Measurements from ENCODE around the gene PTPRN2. TPM values are rescaled to one million over a fixed set of nuclear protein-coding genes. Genes with fewer than 3 reads are reported as not detected.

PTPRN2 gene
- total and polyA plus RNA-seq, 2 of the 8 experiments (the other 6 are each of a cell fraction or from before 2014, with no cell fraction given): 2.6 to 4.5 TPM

DNA sequence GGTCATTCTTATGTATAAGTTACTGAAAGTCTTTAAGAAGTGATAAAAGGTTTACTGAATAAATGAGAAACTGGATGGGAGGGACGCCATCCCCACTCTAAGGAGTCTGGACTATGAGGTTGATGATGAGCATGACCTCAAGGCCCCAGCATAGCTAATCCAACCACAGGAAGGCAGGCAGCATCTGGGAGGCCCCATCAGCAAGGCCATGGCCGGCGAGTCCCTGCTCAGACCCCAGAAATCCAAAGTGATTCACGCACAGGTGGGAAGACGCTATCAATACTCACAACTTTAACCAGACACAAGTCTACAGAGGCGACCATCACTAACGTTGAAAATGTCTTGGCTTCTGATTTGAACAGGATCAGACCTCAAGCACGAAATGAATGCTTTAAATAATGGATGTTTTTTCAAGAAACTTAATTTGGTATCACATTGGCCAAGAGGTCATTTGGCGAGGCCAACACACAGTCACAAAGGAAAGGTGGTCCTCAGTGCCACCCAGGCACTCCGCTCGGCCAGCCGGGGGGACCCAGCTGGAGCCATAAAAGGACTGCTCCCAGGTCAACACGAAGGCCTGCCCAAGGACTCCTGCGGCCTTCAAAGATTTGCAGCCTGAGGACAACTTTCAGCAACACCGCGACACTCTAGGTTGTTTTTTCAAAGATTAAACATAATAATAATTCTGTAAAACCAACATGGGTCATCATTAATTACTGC is 228.5 kb downstream of the PTPRN2 start:
- Histone ChIP-seq H3K56ac (replicated peaks; ENCODE audit: insufficient read length, low read depth, low read length) (no peak overlapping the region), H3K14ac (ENCODE audit: insufficient read length) (no peak overlapping the region), H4K20me1 (replicated peaks in 1 of 2; ENCODE audit: control insufficient read depth in 1 of 2, insufficient read depth in 2 of 2, low read length in 2 of 2) (no peaks in the 10 kb centered on the region), H2BK120ac (replicated peaks; ENCODE audit: low read depth, low read length) (no peak overlapping the region), H2BK12ac (ENCODE audit: low read depth, low read length) (no peak overlapping the region), H3K27ac (ENCODE audit: low read depth, low read length) (no peak overlapping the region), H3K9me3 (ENCODE audit: insufficient read depth in 2 of 2, low read depth in 1 of 2, low read length in 1 of 2) (peaks cover 5 to 7% of the 10 kb centered on the region in 2 experiments; a peak in 2 of 4 replicates), H3K4me3 (ENCODE audit: extremely low read depth in 1 of 4, insufficient read depth in 2 of 4, low read depth in 3 of 4, low read length in 4 of 4) (no peak overlapping the region), H3K79me2 (ENCODE audit: control insufficient read depth in 1 of 2, insufficient read depth in 2 of 2, low read length in 2 of 2) (no peaks in the 10 kb centered on the region), H2AFZ (ENCODE audit: low read length) (no peak overlapping the region), H3K4ac (replicated peaks; ENCODE audit: insufficient read length, low read depth, low read length) (no peak overlapping the region), H3K23me2 (ENCODE audit: low read depth, low read length) (no peaks in the 10 kb centered on the region), H3K79me1 (ENCODE audit: low read depth, low read length) (no peaks in the 10 kb centered on the region), H4K5ac (ENCODE audit: insufficient read length, low read depth, low read length) (no peak overlapping the region), H3K4me1 (replicated peaks in 1 of 4; ENCODE audit: control insufficient read depth in 3 of 4, insufficient read depth in 4 of 4, low read length in 3 of 4) (no peaks in the 10 kb centered on the region; a peak in 1 of 7 replicates), H2BK5ac (ENCODE audit: low read depth, low read length) (no peak overlapping the region), H2AK5ac (ENCODE audit: low read depth, low read length) (no peak overlapping the region), H2BK15ac (ENCODE audit: low read length) (no peak overlapping the region), H3K27me3 (replicated peaks in 1 of 4; ENCODE audit: control insufficient read depth in 3 of 4, extremely low read depth in 1 of 4, insufficient read depth in 3 of 4, low read length in 3 of 4) (no peaks in the 10 kb centered on the region), H4K8ac (ENCODE audit: extremely low read depth, insufficient read depth, low read length) (no peak overlapping the region), H3K18ac (ENCODE audit: extremely low read depth, low read length) (no peak overlapping the region), H3K4me2 (ENCODE audit: insufficient read depth in 1 of 2, low read depth in 2 of 2, low read length in 2 of 2) (no peak overlapping the region), H3K23ac (ENCODE audit: insufficient read length) (no peak overlapping the region), H3K9ac (replicated peaks in 1 of 4; ENCODE audit: extremely low read depth in 1 of 4, low read depth in 3 of 4, low read length in 3 of 4) (no peak overlapping the region), H4K91ac (replicated peaks; ENCODE audit: insufficient read length, low read length) (no peak overlapping the region), H3K36me3 (ENCODE audit: control insufficient read depth in 2 of 4, insufficient read depth in 4 of 4, low read length in 3 of 4) (no peaks in the 10 kb centered on the region), H2BK20ac (ENCODE audit: low read length) (no peak overlapping the region)
- FAIRE-seq: no peak
- ChIA-PET CTCF (ENCODE audit: partially characterized antibody) (no interaction called here), POLR2A (ENCODE audit: partially characterized antibody) (no interaction called here)
- WGBS, 2 experiments (ENCODE audit: extremely low coverage in 1 of 2, insufficient coverage in 1 of 2, insufficient read length in 1 of 2, insufficient replicate concordance in 2 of 2, low coverage in 1 of 2, low lambda C conversion rate in 2 of 2, missing lambda C conversion rate in 1 of 2): 85% methylated on average over 16 of the region's 16 CpGs; no CpG with 5 or more reads in 1 of the 2 experiments
- DNase-seq (ENCODE audit: low read depth in 1 of 2, low spot score in 2 of 2): peak in 1 of 2 experiments; percentile 17
- TF ChIP-seq SP2 (IDR thresholded peaks at IDR 0.05; ENCODE audit: low read length) (no peak), EGR1 (IDR thresholded peaks at IDR 0.05; ENCODE audit: borderline replicate concordance, low read depth, low read length) (no peak), BCL11A (IDR thresholded peaks at IDR 0.05; ENCODE audit: low read depth in 2 of 2, low read length in 2 of 2) (no peak), GTF2F1 (IDR thresholded peaks at IDR 0.05; ENCODE audit: borderline replicate concordance, low read depth, low read length) (no peak), RXRA (IDR thresholded peaks at IDR 0.05; ENCODE audit: insufficient read depth, low read depth, low read length) (no peak), KDM5A (IDR thresholded peaks at IDR 0.05; ENCODE audit: low read length) (no peak), POU5F1 (IDR thresholded peaks at IDR 0.05; ENCODE audit: low read depth, low read length) (no peak), FOSL1 (IDR thresholded peaks at IDR 0.05; ENCODE audit: insufficient read depth, low read depth, low read length) (no peak), ZNF274 (IDR thresholded peaks at IDR 0.05; ENCODE audit: borderline replicate concordance, extremely low read depth, low read length) (no peak), CBX5 (IDR thresholded peaks at IDR 0.05; ENCODE audit: low read depth, low read length) (no peak), HDAC6 (IDR thresholded peaks at IDR 0.05; ENCODE audit: low read depth, low read length) (no peak), YY1 (IDR thresholded peaks at IDR 0.05; ENCODE audit: low read depth, low read length) (no peak)

Measured in H1 (cell line).